Left renal pelvis (tissue), 4 donors: ENCODE data around the gene RAB3GAP2. TPM values are rescaled to one million over a fixed set of nuclear protein-coding genes. Genes with fewer than 3 reads are reported as not detected.
"Not testable (repeated sequence)": the region's sequence is repeated elsewhere in the genome, so short reads cannot be mapped to it uniquely, and the experiment has no call there.

Source experiments
- DNase-seq, 4 donors: peaks; one replicate each; pipeline ENCODE4 v3.0.0-alpha.2; 2013; ENCODE audit warnings: low read depth in 4 of 4, low spot score in 3 of 4
- polyA plus RNA-seq, 4 donors: library from polyadenylated mRNA; unstranded; fragments of 120-200 nt; gene quantifications; one replicate each; pipeline ENCODE4 v1.2.1, GENCODE V29; 2013; ENCODE audit not compliant: insufficient read length in 4 of 4

Gene RAB3GAP2
- polyA plus RNA-seq, 4 donors, result 25.7 to 37.6 (median 34.7) TPM

DNA sequence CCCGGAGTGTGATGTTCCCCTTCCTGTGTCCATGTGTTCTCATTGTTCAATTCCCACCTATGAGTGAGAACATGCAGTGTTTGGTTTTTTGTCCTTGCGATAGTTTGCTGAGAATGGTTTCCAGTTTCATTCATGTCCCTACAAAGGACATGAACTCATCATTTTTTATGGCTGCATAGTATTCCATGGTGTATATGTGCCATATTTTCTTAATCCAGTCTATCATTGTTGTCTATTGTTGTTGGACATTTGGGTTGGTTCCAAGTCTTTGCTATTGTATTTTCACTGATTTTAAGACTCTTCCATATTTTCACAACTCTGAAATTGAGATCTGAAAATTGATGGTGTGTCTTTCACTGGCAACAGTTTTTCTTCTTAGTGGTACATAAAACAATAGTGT, 67.5 kb downstream of the RAB3GAP2 start:
- not testable (repeated sequence) for DNase-seq

DNA sequence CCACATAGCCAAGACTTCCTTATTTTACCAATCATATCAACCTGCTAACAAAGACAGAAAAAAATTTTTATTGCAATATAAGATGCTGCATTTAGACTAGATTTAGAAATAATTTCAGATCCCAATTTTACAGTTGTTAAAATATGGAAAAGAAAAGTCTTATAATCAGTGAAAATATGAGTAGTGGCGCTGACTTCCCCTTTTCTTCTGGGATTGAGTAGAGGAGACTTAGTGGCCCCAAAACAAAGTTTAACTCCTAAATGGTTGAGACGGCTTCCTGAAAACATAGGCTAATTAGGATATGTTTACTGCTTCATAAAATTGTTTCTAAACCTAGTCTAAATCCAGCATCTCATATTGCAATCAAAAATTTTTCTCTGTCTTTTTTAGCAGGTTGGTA, 68.4 kb downstream of the RAB3GAP2 start:
- DNase-seq, result no peak

DNA sequence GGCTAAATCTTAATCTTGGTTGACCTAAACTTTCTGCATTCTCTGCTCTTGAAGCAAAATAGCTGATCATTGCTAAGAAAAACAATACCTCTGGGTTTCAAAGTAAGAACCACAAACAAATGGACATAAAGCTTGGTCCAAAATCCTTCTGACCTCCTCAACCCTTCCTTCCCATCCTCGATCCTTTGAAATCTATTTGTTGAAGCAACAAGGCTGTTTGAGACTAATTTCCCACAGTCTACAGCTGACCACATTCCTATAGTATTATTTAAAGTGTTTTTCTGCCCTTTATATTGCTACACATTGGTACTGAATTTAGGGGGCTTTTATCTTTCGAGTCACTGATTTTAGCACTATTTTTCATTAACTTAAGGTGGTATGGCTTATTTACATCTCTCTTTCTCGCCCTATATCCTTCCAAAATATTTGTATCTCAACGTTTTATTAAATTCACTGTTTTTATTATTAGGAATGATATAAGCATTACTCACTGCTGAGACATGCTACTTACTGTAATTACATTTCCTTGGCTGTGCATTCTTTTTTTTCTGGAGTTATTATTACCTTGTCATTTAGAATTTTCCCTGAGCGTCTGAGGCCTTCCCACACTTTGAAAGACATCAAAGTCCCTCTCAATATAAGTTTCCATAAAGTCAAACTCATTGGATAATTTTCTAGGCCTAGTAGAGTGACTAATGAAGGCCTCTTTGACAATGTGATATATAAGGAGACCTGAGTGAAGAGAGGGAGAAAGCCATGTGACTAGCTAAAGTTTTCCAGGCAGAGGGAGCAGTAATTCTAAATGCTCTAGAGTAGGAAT, 73.9 kb downstream of the RAB3GAP2 start:
- DNase-seq, result no peak

DNA sequence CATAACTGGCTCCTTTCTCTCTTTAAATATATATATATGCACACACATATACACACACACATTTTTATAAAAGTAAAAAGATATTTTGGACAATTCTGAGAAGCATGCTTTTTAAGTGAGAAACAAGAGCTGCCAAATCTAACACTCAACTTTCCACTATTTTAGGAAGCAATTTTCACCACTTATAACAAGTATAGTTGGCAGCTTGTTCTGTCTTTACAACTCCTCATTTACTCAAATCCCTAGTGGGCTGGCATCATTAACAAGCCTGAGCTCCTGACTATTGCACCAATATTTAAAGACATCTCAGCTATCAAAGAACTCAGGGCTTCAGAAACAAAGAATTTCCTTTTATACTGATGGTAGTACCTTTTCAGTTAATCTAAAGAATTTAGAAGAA, 76.6 kb downstream of the RAB3GAP2 start:
- DNase-seq, result no peak

DNA sequence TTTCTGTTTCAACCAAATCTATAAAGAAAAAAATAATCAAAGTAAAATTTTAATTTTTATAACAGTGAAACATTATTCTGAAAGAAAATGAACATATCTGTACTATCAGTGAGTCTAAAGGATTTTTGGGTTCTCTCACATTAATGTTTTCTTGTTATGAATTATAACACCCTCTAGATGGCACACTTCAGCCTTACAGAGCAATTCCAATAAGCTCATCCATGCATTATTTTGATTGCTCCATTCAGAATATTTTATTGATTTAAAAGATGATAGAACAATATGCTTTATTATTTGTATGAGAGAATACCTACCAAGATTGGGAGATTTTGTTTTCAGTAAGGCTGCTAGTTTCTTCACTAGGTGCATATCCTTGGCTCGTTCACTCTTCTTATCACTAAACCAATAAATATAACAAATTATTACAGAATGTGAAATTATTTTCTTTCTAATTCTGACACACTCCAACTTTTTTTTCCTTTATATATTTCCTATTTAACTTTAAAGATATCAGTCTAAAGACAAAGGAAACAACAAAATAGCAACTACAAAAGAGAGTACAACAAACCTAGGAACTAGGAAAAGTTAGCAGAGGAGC, 82.4 kb downstream of the RAB3GAP2 start:
- DNase-seq, result no peak

DNA sequence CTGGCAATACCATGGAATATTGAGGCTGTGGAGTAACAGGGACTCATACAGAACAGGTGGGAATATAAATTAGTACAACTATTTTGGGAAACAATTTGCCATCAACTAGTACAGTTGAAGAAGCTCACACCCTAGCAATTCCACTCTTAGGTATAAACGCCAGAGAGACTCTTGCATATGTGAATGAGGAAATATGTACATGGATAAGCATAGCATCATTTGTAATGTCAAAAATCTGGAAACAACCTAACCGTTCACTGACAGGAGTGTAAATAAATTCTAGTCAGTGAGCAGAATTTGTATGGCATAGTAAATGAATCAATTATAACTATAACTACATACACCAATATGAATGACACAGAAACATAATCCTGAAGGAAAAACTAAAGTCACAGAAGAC, 83.7 kb downstream of the RAB3GAP2 start:
- no peak for DNase-seq

DNA sequence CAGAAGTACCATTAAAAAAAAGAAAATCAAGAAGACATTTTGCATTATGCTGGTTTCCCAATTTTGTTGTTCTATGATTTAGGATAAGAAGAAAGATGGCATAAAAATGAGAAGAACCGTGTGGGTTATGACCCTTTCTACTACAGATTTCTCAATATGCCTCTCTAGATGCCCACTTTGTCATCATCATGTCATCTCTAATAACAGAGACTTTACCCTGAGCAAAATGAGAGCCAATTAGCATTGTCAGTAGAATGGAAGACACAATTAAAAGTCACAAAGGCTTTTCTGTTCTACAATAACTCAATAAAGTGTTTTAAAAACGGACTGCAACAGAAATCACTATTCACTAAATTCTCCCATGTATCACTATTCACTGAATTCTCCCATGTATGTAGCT, 85.5 kb downstream of the RAB3GAP2 start:
- no peak for DNase-seq

DNA sequence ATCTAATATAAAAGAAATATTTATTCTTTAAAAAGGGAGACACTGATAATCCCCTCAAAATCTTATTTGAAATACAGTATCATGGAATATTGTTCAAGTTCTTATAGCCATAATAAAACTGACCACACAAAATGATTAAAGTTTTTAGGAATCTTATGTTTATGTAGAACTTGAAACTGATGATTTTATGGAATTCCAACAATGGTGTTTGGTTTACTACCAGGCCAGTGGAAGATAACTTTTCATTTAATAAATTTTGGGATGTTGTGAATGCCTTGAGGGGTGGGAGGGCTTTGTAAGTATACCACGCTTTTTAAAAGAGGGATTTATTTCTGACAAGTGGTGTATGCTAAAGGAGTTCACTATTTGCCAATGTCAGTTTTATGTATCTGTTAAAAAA, 87.7 kb downstream of the RAB3GAP2 start:
- no peak for DNase-seq

DNA sequence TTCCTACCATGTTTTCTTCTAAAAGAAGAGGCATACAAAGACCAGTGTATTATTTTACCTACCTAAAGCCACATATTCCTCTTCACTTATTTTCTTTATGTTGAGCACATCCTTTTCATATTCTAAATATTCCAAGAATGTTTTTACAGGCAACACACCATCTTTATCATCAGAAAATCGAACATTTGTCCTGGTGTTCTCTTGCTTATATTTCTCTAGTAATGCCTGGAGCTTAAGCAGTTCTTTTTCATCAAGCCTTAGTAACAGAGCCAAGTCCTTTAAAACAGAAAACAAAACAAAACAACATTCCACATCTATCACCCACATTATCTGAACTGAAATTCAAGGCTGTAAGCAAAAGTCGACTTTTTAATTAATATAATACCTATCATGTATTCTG, 89.6 kb downstream of the RAB3GAP2 start:
- no peak for DNase-seq

DNA sequence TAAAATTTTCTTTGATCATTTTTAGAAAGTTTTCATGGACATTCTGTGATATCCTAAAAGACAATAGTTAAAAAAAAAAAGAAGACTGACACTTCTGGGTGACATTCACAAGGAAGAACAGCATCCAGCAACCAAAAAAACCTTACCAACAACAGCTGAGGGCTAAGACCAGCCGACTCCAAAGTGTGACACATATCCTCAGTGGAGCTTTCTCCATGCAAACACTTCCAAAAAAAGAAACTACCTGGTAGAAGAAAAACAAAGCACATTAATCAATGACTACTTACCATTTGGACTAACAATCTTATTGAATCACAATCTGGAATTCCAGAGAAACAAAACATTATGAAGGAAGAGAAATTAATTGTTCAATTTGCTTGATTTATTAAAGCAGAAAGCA, 90.1 kb downstream of the RAB3GAP2 start:
- no peak for DNase-seq

DNA sequence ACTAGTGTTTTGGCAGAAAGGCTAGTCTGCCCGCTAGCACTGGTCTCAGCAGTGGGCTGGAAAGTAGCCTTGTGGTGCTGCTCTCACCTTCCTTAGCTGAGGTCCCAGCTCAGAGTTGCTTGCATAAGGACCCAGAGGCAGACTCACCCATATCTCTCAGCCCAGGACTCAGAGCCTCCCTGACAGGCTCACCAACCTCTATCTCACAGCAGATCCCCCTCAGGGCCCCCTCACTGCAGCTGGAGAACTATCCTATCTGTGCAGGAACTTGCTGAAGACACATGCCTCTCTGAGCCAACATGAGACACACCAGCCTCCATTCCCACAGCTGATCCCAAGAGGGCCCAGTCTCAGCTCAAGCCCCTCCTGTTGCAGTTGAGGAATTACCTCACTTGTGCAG, 95.7 kb downstream of the RAB3GAP2 start:
- no peak for DNase-seq

DNA sequence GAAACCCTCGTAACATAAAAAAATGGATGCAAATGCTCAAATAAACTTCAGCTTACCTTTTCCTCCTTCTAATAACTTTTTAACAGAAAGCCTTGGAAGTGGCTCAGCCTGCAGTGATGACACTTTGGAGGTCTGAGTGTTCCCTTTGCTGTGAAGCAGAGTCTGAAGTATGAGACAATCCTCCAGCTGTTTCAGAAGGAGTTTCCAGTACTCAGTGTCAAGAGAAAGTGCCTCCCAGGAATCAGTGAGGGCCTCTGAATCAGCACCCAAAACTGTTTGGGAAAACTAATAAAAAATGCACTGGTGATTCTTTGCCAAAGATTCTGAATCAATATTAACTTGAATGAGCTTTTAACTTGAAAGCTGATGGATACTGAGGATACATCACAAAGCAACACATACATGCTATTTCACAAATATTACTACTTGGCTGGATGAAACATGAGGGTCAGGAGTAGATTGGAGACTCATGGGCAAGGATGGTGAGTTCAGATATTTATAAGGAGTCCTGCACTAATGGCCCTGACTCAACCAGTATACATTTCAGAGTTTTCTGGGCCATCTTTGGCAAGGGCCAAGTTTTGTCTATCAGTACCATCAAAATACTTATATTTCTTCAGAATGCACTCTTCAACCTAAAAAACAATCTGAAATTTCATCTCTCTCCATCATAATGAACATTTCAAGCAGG, 101.3 kb downstream of the RAB3GAP2 start:
- no peak for DNase-seq

DNA sequence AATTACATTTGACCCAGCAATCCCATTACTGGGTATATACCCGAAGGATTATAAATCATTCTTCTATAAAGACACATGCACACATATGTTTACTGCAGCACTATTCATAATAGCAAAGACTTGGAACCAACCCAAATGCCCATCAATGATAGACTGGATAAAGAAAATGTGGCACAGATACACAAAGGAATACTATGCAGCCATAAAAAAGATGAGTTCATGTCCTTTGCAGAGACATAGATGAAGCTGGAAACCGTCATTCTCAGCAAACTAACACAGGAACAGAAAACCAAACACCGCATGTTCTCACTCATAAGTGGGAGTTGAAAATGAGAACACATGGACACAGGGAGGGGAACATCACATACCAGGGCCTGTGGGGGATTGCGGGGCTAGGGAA, 102.4 kb downstream of the RAB3GAP2 start:
- DNase-seq, result not testable (repeated sequence)

DNA sequence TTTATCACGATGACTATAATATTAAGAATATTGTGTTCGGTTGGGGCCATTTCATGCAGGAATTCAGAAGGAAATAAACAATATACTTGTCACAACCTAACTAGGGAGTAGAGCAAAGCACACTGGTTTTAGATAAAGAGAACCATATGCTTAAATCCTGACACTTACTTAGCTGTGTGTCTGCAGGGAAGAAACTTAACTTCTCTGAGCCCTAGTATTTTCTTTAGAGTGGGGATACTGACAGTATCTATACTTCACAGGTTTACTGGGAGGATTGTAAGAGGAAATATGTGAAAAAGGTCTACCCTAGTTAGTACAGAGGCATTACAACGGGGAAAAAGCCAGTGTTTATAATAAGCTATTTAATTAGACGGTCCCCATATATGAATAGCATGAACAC, 105.4 kb downstream of the RAB3GAP2 start:
- DNase-seq, result no peak

DNA sequence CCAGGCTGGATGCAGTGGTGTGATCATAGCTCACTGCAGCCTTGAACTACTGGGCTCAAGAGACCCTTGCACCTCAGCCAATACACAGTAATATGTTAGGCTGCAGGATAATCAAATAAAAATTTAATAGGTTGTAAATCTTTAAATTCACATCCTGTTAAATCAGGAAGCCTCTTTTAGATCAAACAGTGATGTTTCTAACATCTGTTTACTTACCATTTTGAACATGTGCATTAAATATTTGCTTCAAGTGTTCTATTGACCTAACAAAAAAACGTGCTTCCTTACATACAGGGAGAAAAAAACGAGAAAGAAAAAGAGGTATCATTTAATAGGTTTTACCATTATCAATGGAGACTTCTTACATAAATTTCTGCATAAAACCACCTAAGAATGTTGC, 107.7 kb downstream of the RAB3GAP2 start:
- DNase-seq, result no peak

DNA sequence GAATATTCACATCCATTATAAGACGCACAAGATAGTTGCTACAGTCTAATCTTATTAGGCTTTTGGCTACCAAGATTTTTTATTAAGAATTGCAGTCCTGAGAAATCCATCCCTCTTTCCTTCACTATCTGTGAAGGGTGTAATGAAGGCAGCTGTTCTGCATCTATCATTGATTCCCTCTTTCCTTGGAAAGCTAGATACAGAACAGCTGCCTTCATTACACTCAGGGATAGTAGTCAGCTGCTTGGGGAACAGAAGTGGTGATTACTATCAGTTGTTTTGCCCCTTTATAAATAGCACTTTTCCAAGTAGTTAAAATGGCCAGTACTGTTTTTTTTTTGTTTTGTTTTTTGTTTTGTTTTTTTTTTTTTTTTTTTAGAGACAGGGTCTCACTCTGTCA, 108.1 kb downstream of the RAB3GAP2 start:
- peak in 1 of 4 donors; percentile 7 for DNase-seq

DNA sequence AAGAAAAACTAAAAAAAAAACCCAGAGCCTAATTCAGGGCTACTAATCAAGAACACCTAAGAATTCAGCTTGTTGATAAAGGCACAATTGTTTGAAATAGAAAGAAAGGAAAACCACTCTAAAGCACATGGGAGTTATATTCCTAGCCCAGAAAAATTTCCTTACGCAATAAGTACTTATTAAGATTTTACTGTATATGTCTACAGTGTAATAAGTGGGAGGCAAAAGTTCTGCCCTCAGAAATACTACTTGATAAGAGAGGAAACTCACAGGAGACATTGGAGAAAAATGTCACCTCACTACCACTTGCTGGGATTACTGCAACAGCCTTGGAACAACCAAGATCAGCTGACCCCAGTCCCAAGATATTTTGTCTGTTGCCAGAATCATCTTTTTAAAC, 112.2 kb downstream of the RAB3GAP2 start:
- DNase-seq, result no peak

DNA sequence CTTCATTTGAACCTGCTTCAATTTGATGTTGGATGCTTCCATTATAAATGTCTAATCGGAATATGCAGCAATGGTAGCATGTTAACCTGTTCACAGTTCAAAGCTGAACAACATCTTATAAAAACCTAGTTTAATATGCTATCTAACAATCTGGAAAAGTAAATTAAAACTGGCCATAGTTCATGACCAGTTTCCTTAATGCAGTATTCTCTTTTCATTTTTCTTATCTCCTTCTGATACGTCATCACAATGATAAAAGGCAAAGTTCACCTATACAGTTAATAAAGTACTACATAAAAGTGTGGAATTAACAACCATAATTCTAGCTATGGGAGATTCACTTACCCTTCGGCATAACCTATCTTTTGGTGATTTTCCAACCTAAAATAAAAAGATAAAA, 113.2 kb downstream of the RAB3GAP2 start:
- DNase-seq, result no peak

DNA sequence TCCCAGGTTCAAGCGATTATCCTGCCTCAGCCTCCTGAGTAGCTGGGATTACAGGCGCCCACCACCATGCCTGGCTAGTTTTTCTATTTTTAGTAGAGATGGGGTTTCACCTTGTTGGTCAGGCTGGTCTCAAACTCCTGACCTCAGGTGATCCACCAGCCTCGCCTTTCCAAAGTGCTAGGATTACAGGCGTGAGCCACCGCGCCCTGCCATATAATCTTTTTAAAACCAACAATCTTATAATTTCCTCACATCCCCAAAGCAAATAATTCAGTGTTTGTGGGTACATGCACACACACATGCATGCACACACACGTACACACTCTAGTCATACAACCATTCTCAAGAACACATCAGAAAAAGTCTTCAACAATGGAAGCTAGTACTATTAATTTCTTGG, 113.7 kb downstream of the RAB3GAP2 start:
- DNase-seq, result not testable (repeated sequence)

DNA sequence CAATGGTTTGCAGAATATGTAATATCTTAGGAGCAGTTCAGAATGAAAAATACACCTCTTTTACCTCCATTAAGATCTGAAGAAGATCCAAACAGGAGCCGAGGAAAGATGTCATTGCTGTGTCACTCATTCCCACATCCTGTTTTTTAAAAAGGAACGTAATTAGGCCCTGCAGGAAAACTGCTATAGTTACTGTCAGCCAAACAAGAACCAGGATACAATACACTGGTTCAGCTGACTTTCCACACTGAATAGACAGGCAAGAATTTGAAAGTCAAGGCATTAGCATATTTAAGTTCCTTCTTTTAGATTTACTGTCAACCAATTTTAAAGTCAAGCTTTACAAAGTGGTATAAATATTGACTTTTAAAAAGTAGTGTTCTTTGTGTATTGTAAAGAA, 114.5 kb downstream of the RAB3GAP2 start:
- DNase-seq, result no peak

DNA sequence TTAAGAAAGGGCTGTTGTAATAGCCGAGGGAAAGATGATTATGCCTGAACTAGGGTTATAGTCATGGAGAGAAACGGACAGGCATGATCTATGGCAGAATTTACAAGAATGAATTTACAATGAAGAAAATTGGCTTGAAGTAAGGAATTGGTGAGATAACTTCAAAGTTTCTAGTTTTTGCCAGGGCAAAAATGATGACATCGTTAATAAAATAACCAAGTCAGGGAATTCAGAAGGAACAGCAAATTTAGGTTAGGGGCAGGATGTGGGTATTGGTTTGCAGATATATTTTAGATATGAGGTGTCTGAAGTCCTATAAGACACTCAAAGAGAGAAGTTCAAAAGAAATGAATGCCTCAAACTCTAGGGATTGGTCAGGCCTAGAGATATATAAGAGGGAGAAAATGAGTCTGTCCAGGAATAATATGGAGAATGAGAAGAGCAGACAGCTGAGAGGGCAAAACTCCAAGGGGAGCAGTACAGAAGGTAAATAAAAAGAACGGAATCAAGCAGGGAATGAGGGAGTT, 115.6 kb downstream of the RAB3GAP2 start:
- DNase-seq, result no peak

DNA sequence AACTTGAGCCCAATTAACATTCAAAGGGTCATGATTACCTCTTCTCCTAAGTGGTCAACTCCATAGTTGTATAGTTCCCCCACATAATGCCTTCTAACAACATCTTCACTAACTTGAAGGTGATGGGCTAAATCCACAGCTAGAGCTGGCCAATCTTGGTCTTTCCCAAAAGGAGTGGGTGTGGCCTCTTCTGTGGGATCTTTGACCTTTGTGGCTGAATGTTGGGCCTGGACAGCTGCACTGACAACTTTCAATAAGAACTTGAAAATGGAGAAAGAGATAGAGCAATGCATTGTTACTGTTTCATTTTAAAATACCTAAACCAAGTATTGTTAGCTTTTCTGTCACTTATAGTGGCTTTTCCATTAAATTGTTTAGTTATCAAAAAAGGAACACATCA, 119.1 kb downstream of the RAB3GAP2 start:
- DNase-seq, result no peak
